ENCODE results near the gene COPS7A. TPM values are rescaled to one million over a fixed set of nuclear protein-coding genes. Genes with fewer than 3 reads are reported as not detected.
"Not testable (repeated sequence)": the region's sequence is repeated elsewhere in the genome, so short reads cannot be mapped to it uniquely, and the experiment has no call there.

COPS7A gene
- polyA plus RNA-seq, 3 donors = 70.1 to 77.1 (median 72.3) TPM

- Histone ChIP-seq H3K79me2 (ENCODE audit: insufficient read depth, low read length) (no peaks in the 10 kb centered on the region), H3K36me3 (replicated peaks in 1 of 2; ENCODE audit: control insufficient read depth in 1 of 2, insufficient read depth in 2 of 2, low read length in 2 of 2) (no peaks in the 10 kb centered on the region), H3K4me3 (replicated peaks in 1 of 3; ENCODE audit: low read depth in 2 of 3, low read length in 3 of 3) (no peak overlapping the region), H3K4me2 (replicated peaks; ENCODE audit: extremely low read depth, low read length, poor library complexity, severe bottlenecking) (no peak overlapping the region), H2AFZ (ENCODE audit: insufficient read depth, low read depth, low read length, poor library complexity, severe bottlenecking) (peak overlapping the region; percentile 29), H3K27me3 (ENCODE audit: control insufficient read depth in 2 of 2, insufficient read depth in 2 of 2, low read length in 2 of 2) (peaks cover 3 to 13% of the 10 kb centered on the region in 2 donors), H3K9ac (ENCODE audit: insufficient read depth, low read length, poor library complexity, severe bottlenecking) (no peak overlapping the region), H4K20me1 (ENCODE audit: insufficient read depth, low read length) (no peaks in the 10 kb centered on the region), H3K9me3 (replicated peaks in 1 of 2; ENCODE audit: control insufficient read depth in 1 of 2, insufficient read depth in 1 of 2, low read length in 2 of 2) (no peaks in the 10 kb centered on the region), H3K27ac (ENCODE audit: low read depth in 1 of 2, low read length in 2 of 2) (no peak overlapping the region), H3K4me1 (ENCODE audit: control insufficient read depth in 1 of 2, insufficient read depth in 2 of 2, low read length in 2 of 2) (no peaks in the 10 kb centered on the region)
- Mint-ChIP-seq H3K36me3 (no peaks in the 10 kb centered on the region), H3K4me1 (peaks cover 5% of the 10 kb centered on the region), H3K9me3 (peaks cover 0 to 7% (median 0%) of the 10 kb centered on the region in 7 donors), H3K27me3 (ENCODE audit: low read depth in 3 of 3) (peaks cover 31 to 43% (median 34%) of the 10 kb centered on the region in 3 donors), H3K4me3 (peak overlapping the region; percentile 21 to 22), H3K27ac (no peak overlapping the region)
- no peak for DNase-seq
- intact Hi-C loops (cut with micrococcal nuclease) = no loop called here
- TF ChIP-seq, protein P1, sequence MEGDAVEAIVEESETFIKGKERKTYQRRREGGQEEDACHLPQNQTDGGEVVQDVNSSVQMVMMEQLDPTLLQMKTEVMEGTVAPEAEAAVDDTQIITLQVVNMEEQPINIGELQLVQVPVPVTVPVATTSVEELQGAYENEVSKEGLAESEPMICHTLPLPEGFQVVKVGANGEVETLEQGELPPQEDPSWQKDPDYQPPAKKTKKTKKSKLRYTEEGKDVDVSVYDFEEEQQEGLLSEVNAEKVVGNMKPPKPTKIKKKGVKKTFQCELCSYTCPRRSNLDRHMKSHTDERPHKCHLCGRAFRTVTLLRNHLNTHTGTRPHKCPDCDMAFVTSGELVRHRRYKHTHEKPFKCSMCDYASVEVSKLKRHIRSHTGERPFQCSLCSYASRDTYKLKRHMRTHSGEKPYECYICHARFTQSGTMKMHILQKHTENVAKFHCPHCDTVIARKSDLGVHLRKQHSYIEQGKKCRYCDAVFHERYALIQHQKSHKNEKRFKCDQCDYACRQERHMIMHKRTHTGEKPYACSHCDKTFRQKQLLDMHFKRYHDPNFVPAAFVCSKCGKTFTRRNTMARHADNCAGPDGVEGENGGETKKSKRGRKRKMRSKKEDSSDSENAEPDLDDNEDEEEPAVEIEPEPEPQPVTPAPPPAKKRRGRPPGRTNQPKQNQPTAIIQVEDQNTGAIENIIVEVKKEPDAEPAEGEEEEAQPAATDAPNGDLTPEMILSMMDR (IDR thresholded peaks at IDR 0.05) = no peak
- 48% methylated on average over 15 of the region's 16 CpGs for WGBS (ENCODE audit: insufficient coverage)
Observed at GRCh38 chr12:6708960-6709394, 14.9 kb upstream of the COPS7A start.

- H2AFZ ChIP-seq (ENCODE audit: insufficient read depth, low read depth, low read length, poor library complexity, severe bottlenecking); H3K4me1 ChIP-seq (ENCODE audit: control insufficient read depth in 1 of 2, insufficient read depth in 2 of 2, low read length in 2 of 2); H4K20me1 ChIP-seq (ENCODE audit: insufficient read depth, low read length); DNase-seq; H3K4me2 ChIP-seq (replicated peaks; ENCODE audit: extremely low read depth, low read length, poor library complexity, severe bottlenecking); H3K36me3 ChIP-seq (replicated peaks in 1 of 2; ENCODE audit: control insufficient read depth in 1 of 2, insufficient read depth in 2 of 2, low read length in 2 of 2); H3K4me1 Mint-ChIP-seq; H3K27me3 ChIP-seq (ENCODE audit: control insufficient read depth in 2 of 2, insufficient read depth in 2 of 2, low read length in 2 of 2); H3K9me3 Mint-ChIP-seq; H3K9me3 ChIP-seq (replicated peaks in 1 of 2; ENCODE audit: control insufficient read depth in 1 of 2, insufficient read depth in 1 of 2, low read length in 2 of 2); H3K36me3 Mint-ChIP-seq; H3K27ac ChIP-seq (ENCODE audit: low read depth in 1 of 2, low read length in 2 of 2); H3K9ac ChIP-seq (ENCODE audit: insufficient read depth, low read length, poor library complexity, severe bottlenecking); H3K4me3 ChIP-seq (replicated peaks in 1 of 3; ENCODE audit: low read depth in 2 of 3, low read length in 3 of 3); intact Hi-C loops (cut with micrococcal nuclease); H3K79me2 ChIP-seq (ENCODE audit: insufficient read depth, low read length); H3K4me3 Mint-ChIP-seq; H3K27ac Mint-ChIP-seq: not testable (repeated sequence)
- WGBS (ENCODE audit: insufficient coverage) = 100% methylated on average over 4 of the region's 41 CpGs
- peaks cover 4 to 14% (median 7%) of the 10 kb centered on the region in 3 donors for H3K27me3 Mint-ChIP-seq (ENCODE audit: low read depth in 3 of 3)
Observed at GRCh38 chr12:6716031-6716873, 7.6 kb upstream of the COPS7A start.

Data from CD14-positive monocyte (primary cell).